HepG2 (cell line): Measurements from ENCODE around the gene NPB. TPM values are rescaled to one million over a fixed set of nuclear protein-coding genes. Genes with fewer than 3 reads are reported as not detected.

Experiments
- BATF2 ChIP-seq: sonication (generic); formaldehyde crosslinking; IDR thresholded peaks from 2 replicates; pipeline ENCODE4 v1.8.0; 2022; ENCODE audit warnings: mild to moderate bottlenecking, missing genetic modification reagents, moderate library complexity
- BORCS8-MEF2B ChIP-seq: sonication (generic); formaldehyde crosslinking; IDR thresholded peaks from 2 replicates; pipeline ENCODE4 v1.8.0; 2022; ENCODE audit warnings: mild to moderate bottlenecking, missing genetic modification reagents
- CBX1 ChIP-seq: IDR thresholded peaks from one replicate; pipeline ENCODE4 v1.6.1; 2016; ENCODE audit warnings: antibody characterized with exemption, low read depth
- FOXM1 ChIP-seq: sonication (generic); formaldehyde crosslinking; IDR thresholded peaks from 2 replicates; pipeline ENCODE4 v1.5.0; 2020; ENCODE audit warnings: missing genetic modification reagents
- FUBP1 ChIP-seq: sonication (generic); formaldehyde crosslinking; IDR thresholded peaks from 2 replicates; pipeline ENCODE4 v1.5.1; 2020; ENCODE audit warnings: missing genetic modification reagents, mild to moderate bottlenecking, borderline replicate concordance
- GFI1 ChIP-seq: sonication (generic); formaldehyde crosslinking; IDR thresholded peaks from 2 replicates; pipeline ENCODE4 v1.5.0; 2020; ENCODE audit warnings: missing genetic modification reagents, mild to moderate bottlenecking, borderline replicate concordance
- HNF4G ChIP-seq, 2 experiments: sonication (generic) in 1 of 2; formaldehyde crosslinking in 1 of 2; IDR thresholded peaks; 2 replicates each; pipeline versions ENCODE4 v1.4.0 to v1.6.1; 2011 to 2020; ENCODE audit warnings: borderline replicate concordance in 2 of 2, low read depth in 2 of 2, mild to moderate bottlenecking in 2 of 2, low read length in 1 of 2, missing genetic modification reagents in 1 of 2, moderate library complexity in 1 of 2
- MXD3 ChIP-seq: IDR thresholded peaks from 2 replicates; pipeline ENCODE4 v1.6.1; 2016; ENCODE audit warnings: mild to moderate bottlenecking, missing biosample characterization, missing genetic modification reagents
- NONO ChIP-seq, 2 experiments: fragments of 450-650 bp in 1 of 2; sonication (generic) in 1 of 2; formaldehyde crosslinking in 1 of 2; IDR thresholded peaks in 1 of 2; conservative IDR thresholded peaks in 1 of 2; 2 replicates each; pipeline versions ENCODE4 v1.6.1 to v1.8.0; 2017 to 2022; ENCODE audit warnings: mild to moderate bottlenecking in 1 of 2, missing genetic modification reagents in 1 of 2, moderate library complexity in 1 of 2
- PRMT3 ChIP-seq: sonication (generic); formaldehyde crosslinking; IDR thresholded peaks from 2 replicates; pipeline ENCODE4 v1.8.1; 2022; ENCODE audit warnings: low read depth, mild to moderate bottlenecking, moderate library complexity, missing genetic modification reagents, borderline replicate concordance
- SMAD9 ChIP-seq: sonication (generic); formaldehyde crosslinking; IDR thresholded peaks from 2 replicates; pipeline ENCODE4 v1.5.1; 2020; ENCODE audit warnings: mild to moderate bottlenecking, missing genetic modification reagents
- SNAPC5 ChIP-seq: sonication (generic); formaldehyde crosslinking; IDR thresholded peaks from 2 replicates; pipeline ENCODE4 v1.8.1; 2023; ENCODE audit warnings: mild to moderate bottlenecking, missing genetic modification reagents, borderline replicate concordance
- U2AF2 ChIP-seq: fragments of 200-400 bp; formaldehyde crosslinking; IDR thresholded peaks from 2 replicates; pipeline ENCODE4 v1.6.1; 2017; ENCODE audit warnings: low read depth, mild to moderate bottlenecking, low read length
- ZMYM2 ChIP-seq: sonication (generic); formaldehyde crosslinking; IDR thresholded peaks from 2 replicates; pipeline ENCODE4 v1.8.0; 2022; ENCODE audit warnings: mild to moderate bottlenecking, missing genetic modification reagents
- ZNF280D ChIP-seq: sonication (generic); formaldehyde crosslinking; IDR thresholded peaks from 2 replicates; pipeline ENCODE4 v1.5.1; 2020; ENCODE audit warnings: mild to moderate bottlenecking, missing genetic modification reagents
- ZNF513 ChIP-seq: sonication (generic); formaldehyde crosslinking; conservative IDR thresholded peaks from 2 replicates; pipeline ENCODE4 v1.5.0; 2020; ENCODE audit warnings: missing genetic modification reagents
- ZNF788 ChIP-seq: sonication (generic); formaldehyde crosslinking; IDR thresholded peaks from 2 replicates; pipeline ENCODE4 v1.5.0; 2020; ENCODE audit warnings: mild to moderate bottlenecking, missing genetic modification reagents, borderline replicate concordance
- polyA plus RNA-seq, 8 experiments: library from polyadenylated mRNA; depleted of rRNA in 3 of 8; stranded (reverse) in 7 of 8; unstranded in 1 of 8; fragments of >200 nt; fragmentation: Illumina TruSeq in 4 of 8; extraction: Trizol in 4 of 8; gene quantifications; 2 replicates each; pipeline versions ENCODE4 v1.2.1 to v1.2.3, GENCODE V29; 2011 to 2016; ENCODE audit warnings: low read depth in 4 of 8, missing spikeins in 1 of 8, mixed read lengths in 1 of 8; ENCODE audit not compliant: insufficient read depth in 1 of 8
- total RNA-seq, 5 experiments: library from RNA; depleted of rRNA; stranded (reverse); fragments of >200 nt; fragmentation: Illumina TruSeq; extraction: Trizol; gene quantifications; 2 replicates each; pipeline ENCODE4 v1.2.3, GENCODE V29; 2016; ENCODE audit warnings: low read depth in 1 of 5

Gene NPB
- total and polyA plus RNA-seq, 2 of the 13 experiments (the other 11 are each of a cell fraction or from before 2014, with no cell fraction given) = 0.11 to 0.93 TPM

- 0 out of 2 replicates have a peak, but pooled peaks have one; percentile 30 for TF ChIP-seq GFI1 (CRISPR knock-in tag)
- no peak; the same call in 1 of the 2 replicates for TF ChIP-seq ZMYM2 (CRISPR knock-in tag)
- 0 out of 2 replicates have a peak, but pooled peaks have one; percentile 45 for TF ChIP-seq SNAPC5 (CRISPR knock-in tag)
- 0 out of 2 replicates have a peak, but pooled peaks have one; percentile 30 for TF ChIP-seq ZNF513 (CRISPR knock-in tag)
- no peak for TF ChIP-seq U2AF2
- peak; percentile 7; the same call in 1 of the 2 replicates for TF ChIP-seq HNF4G (IDR thresholded peaks at IDR 0.05; ENCODE audit: borderline replicate concordance, low read depth, low read length)
- TF ChIP-seq HNF4G (CRISPR knock-in tag; IDR thresholded peaks at IDR 0.05; ENCODE audit: borderline replicate concordance, low read depth) = no peak; the same call in 1 of the 2 replicates
- no peak for TF ChIP-seq CBX1
- 0 out of 2 replicates have a peak, but pooled peaks have one; percentile 37 for TF ChIP-seq SMAD9 (CRISPR knock-in tag)
- TF ChIP-seq BORCS8-MEF2B (CRISPR knock-in tag) = peak; percentile 87
- TF ChIP-seq ZNF788 (CRISPR knock-in tag) = peak; percentile 27; the same call in 1 of the 2 replicates
- no peak for TF ChIP-seq NONO (IDR thresholded peaks at IDR 0.05)
- peak; percentile 84; the same call in 1 of the 2 replicates for TF ChIP-seq NONO (CRISPR knock-in tag; conservative IDR thresholded peaks at IDR 0.05)
- peak; percentile 68; the same call in 1 of the 2 replicates for TF ChIP-seq FOXM1
- peak; percentile 43 for TF ChIP-seq ZNF280D (CRISPR knock-in tag)
- TF ChIP-seq MXD3 (CRISPR knock-in tag) = peak; percentile 22
- peak; percentile 28; the same call in 1 of the 2 replicates for TF ChIP-seq BATF2 (CRISPR knock-in tag)
- TF ChIP-seq FUBP1 (CRISPR knock-in tag) = no peak
- no peak for TF ChIP-seq PRMT3 (CRISPR knock-in tag)
Observed at GRCh38 chr17:81859906-81860755, 41.9 kb upstream of the NPB start, which contains the start of gene P4HB (continued).
